ENCODE results near the gene KIRREL3.
"Not testable (repeated sequence)": the region's sequence is repeated elsewhere in the genome, so short reads cannot be mapped to it uniquely, and the experiment has no call there.

KIRREL3 gene

GRCh38 chr11:126400479-126400878 is 600.1 kb downstream of the KIRREL3 start:
- H3K27ac ChIP-seq, result no peak overlapping the region
- no peak for TF ChIP-seq CTCF (conservative IDR thresholded peaks at IDR 0.05)
- TF ChIP-seq ZFX (IDR thresholded peaks at IDR 0.05), result no peak

GRCh38 chr11:126400019-126400418 is 600.6 kb downstream of the KIRREL3 start:
- no peak overlapping the region for H3K27ac ChIP-seq
- TF ChIP-seq ZFX (IDR thresholded peaks at IDR 0.05), result no peak
- TF ChIP-seq CTCF (conservative IDR thresholded peaks at IDR 0.05), result no peak

- H3K27ac ChIP-seq, result no peak overlapping the region
- TF ChIP-seq ZFX (IDR thresholded peaks at IDR 0.05), result no peak
- TF ChIP-seq CTCF (conservative IDR thresholded peaks at IDR 0.05), result no peak
These were observed 601.8 kb downstream of the KIRREL3 start for GRCh38 chr11:126398721-126399120.

- no peak overlapping the region for H3K27ac ChIP-seq
- TF ChIP-seq ZFX (IDR thresholded peaks at IDR 0.05), result no peak
These were observed 602.3 kb downstream of the KIRREL3 start for GRCh38 chr11:126398296-126398695.

GRCh38 chr11:126396965-126397364 is 603.6 kb downstream of the KIRREL3 start:
- TF ChIP-seq CTCF (conservative IDR thresholded peaks at IDR 0.05), result no peak
- TF ChIP-seq ZFX (IDR thresholded peaks at IDR 0.05), result no peak
- H3K27ac ChIP-seq, result no peak overlapping the region

GRCh38 chr11:126396266-126396665 is 604.3 kb downstream of the KIRREL3 start:
- H3K27ac ChIP-seq, result not testable (repeated sequence)

GRCh38 chr11:126395784-126396183 is 604.8 kb downstream of the KIRREL3 start:
- H3K27ac ChIP-seq, result not testable (repeated sequence)

- H3K27ac ChIP-seq, result not testable (repeated sequence)
These were observed 605.9 kb downstream of the KIRREL3 start for GRCh38 chr11:126394634-126395072.

- H3K27ac ChIP-seq, result no peak overlapping the region
- TF ChIP-seq ZFX (IDR thresholded peaks at IDR 0.05) (no peak), CTCF (conservative IDR thresholded peaks at IDR 0.05) (no peak)
These were observed 606.5 kb downstream of the KIRREL3 start for GRCh38 chr11:126394036-126394435.

- TF ChIP-seq ZFX (IDR thresholded peaks at IDR 0.05) (no peak), CTCF (conservative IDR thresholded peaks at IDR 0.05) (no peak)
- no peak overlapping the region for H3K27ac ChIP-seq
These were observed 607.4 kb downstream of the KIRREL3 start for GRCh38 chr11:126393143-126393542.
